GM12865 (cell line): Measurements from ENCODE around the gene XRCC4.
A peak's percentile ranks its signal among the peaks of the same experiment; 100 is the strongest.

Experiments used
- DNase-seq: peaks from one replicate; pipeline ENCODE4 v3.0.0; 2010; ENCODE audit warnings: low read depth
- H3K4me3 ChIP-seq: 2 replicates; pipeline ENCODE4 v1.5.1; 2011; ENCODE audit warnings: mild to moderate bottlenecking, low read depth, low read length, control low read depth
- CTCF ChIP-seq: IDR thresholded peaks from 2 replicates; pipeline ENCODE4 v1.5.1; 2011; ENCODE audit warnings: low read length, control low read depth, low read depth, inconsistent platforms; ENCODE audit not compliant: insufficient read depth; ENCODE audit errors: missing control alignments

Gene XRCC4

GRCh38 chr5:83294246-83294645, 216.9 kb downstream of the XRCC4 start:
- no peak for DNase-seq
- TF ChIP-seq CTCF = no peak
- no peak overlapping the region for H3K4me3 ChIP-seq

- no peak overlapping the region for H3K4me3 ChIP-seq
- no peak for TF ChIP-seq CTCF
- DNase-seq = no peak
These were observed 222.0 kb downstream of the XRCC4 start for GRCh38 chr5:83299353-83299752.

GRCh38 chr5:83306572-83307241, 229.4 kb downstream of the XRCC4 start:
- peak; percentile 75 for DNase-seq
- no peak for TF ChIP-seq CTCF

GRCh38 chr5:83312663-83313062, 235.3 kb downstream of the XRCC4 start:
- H3K4me3 ChIP-seq = no peak overlapping the region
- no peak for TF ChIP-seq CTCF
- DNase-seq = no peak

More at GRCh38 chr5:83306572-83307241, 229.4 kb downstream of the XRCC4 start:
- peak overlapping the region; percentile 7 for H3K4me3 ChIP-seq

- TF ChIP-seq CTCF = no peak
- DNase-seq = no peak
- H3K4me3 ChIP-seq = no peak overlapping the region
These were observed 236.1 kb downstream of the XRCC4 start for GRCh38 chr5:83313436-83313835.

- no peak for TF ChIP-seq CTCF
- H3K4me3 ChIP-seq = no peak overlapping the region
- DNase-seq = no peak
These were observed 244.2 kb downstream of the XRCC4 start for GRCh38 chr5:83321483-83322055.
